ENCODE measurements around the gene ZBED1.
"Not testable (repeated sequence)": the region's sequence is repeated elsewhere in the genome, so short reads cannot be mapped to it uniquely, and the experiment has no call there.

The ZBED1 gene

GRCh38 chrX:2484256-2484655 is 16.5 kb downstream of the ZBED1 start:
- TF ChIP-seq, protein P1, sequence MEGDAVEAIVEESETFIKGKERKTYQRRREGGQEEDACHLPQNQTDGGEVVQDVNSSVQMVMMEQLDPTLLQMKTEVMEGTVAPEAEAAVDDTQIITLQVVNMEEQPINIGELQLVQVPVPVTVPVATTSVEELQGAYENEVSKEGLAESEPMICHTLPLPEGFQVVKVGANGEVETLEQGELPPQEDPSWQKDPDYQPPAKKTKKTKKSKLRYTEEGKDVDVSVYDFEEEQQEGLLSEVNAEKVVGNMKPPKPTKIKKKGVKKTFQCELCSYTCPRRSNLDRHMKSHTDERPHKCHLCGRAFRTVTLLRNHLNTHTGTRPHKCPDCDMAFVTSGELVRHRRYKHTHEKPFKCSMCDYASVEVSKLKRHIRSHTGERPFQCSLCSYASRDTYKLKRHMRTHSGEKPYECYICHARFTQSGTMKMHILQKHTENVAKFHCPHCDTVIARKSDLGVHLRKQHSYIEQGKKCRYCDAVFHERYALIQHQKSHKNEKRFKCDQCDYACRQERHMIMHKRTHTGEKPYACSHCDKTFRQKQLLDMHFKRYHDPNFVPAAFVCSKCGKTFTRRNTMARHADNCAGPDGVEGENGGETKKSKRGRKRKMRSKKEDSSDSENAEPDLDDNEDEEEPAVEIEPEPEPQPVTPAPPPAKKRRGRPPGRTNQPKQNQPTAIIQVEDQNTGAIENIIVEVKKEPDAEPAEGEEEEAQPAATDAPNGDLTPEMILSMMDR (IDR thresholded peaks at IDR 0.05; ENCODE audit: insufficient read depth, low read depth, low read length, missing control alignments), result no peak
- no peak for DNase-seq (ENCODE audit: low read depth)
- no peak overlapping the region for H3K4me3 ChIP-seq (ENCODE audit: low read depth, low read length)

DNA sequence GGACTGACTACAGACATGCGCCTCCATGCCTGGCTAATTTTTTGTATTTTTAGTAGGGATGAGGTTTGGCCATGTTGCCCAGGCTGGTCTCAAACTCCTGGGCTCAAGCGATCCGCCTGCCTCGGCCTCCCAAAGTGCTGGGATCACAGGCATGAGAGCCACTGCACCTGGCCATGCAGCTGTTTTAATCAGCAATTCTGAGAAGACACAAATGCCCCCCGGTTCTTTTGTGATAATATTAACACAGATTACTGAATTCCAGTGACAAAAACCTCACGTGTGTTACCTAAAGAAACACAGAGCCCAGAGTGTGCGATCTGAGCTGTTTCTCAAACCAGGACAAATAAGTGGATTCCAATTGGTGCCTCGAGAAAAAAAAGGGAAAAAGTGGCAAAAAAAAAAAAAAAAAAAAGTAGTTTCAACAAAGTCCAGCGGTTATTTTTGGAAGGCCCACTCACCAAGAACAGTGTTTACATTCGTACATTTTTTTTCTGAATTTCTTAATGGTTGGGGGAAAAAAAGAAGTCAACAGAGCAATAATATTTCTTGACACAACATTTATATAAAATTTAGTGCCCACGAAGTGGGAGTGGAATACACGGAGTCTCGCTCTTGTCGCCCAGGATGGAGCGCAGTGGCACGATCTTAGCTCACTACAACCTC is 17.2 kb downstream of the ZBED1 start:
- TF ChIP-seq, protein P1 (IDR thresholded peaks at IDR 0.05; ENCODE audit: insufficient read depth, low read depth, low read length, missing control alignments), result no peak
- H3K4me3 ChIP-seq (ENCODE audit: low read depth, low read length), result no peak overlapping the region
- DNase-seq (ENCODE audit: low read depth), result no peak

- H3K4me3 ChIP-seq (ENCODE audit: low read depth, low read length); DNase-seq (ENCODE audit: low read depth): not testable (repeated sequence)
Measured at GRCh38 chrX:2481597-2481996, 19.2 kb downstream of the ZBED1 start.

GRCh38 chrX:2479982-2480381 is 20.8 kb downstream of the ZBED1 start:
- not testable (repeated sequence) for DNase-seq (ENCODE audit: low read depth); H3K4me3 ChIP-seq (ENCODE audit: low read depth, low read length)

- H3K4me3 ChIP-seq (ENCODE audit: low read depth, low read length), result no peak overlapping the region
- DNase-seq (ENCODE audit: low read depth), result no peak
- TF ChIP-seq, protein P1 (IDR thresholded peaks at IDR 0.05; ENCODE audit: insufficient read depth, low read depth, low read length, missing control alignments), result no peak
Measured at GRCh38 chrX:2479420-2479780, 21.4 kb downstream of the ZBED1 start.

DNA sequence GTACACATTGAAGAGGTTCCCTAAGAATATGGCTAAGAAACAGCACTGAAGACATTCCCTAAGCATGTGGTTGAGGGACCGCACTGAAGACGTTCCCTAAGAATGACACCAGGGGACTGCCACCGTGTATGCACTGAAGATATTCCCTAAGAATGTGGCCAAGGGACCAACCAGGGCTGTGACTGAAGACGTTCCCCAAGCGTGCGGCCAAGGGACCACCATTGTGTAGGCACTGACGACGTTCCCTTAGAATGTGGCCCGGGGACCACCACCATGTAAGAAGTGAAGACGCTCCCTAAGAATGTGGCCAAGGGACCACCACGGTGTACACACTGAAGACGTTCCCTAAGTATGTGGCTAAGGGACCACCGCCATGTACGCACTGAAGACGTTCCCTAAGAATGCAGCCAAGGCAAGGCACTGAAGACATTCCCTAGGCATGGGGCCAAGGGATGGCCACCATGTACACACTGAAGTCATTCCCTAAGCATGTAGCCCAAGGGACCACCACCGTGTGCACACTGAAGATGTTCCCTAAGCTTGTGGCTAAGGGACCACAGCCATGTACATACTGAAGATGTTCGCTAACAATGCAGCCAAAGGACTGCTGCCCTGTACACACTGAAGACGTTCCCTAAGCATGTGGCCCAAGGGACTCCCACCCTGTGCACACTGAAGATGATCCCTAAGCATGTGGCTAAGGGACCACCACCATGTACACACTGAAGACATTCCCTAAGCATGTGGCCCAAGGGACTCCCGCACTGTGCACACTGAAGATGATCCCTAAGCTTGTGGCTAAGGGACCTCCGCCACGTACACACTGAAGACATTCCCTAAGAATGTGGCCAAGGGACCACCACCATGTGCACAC is 22.0 kb downstream of the ZBED1 start:
- no peak overlapping the region for H3K4me3 ChIP-seq (ENCODE audit: low read depth, low read length)
- TF ChIP-seq, protein P1 (IDR thresholded peaks at IDR 0.05; ENCODE audit: insufficient read depth, low read depth, low read length, missing control alignments), result no peak
- no peak for DNase-seq (ENCODE audit: low read depth)

- not testable (repeated sequence) for DNase-seq (ENCODE audit: low read depth); H3K4me3 ChIP-seq (ENCODE audit: low read depth, low read length)
Measured at GRCh38 chrX:2477313-2477712, 23.5 kb downstream of the ZBED1 start.

DNA sequence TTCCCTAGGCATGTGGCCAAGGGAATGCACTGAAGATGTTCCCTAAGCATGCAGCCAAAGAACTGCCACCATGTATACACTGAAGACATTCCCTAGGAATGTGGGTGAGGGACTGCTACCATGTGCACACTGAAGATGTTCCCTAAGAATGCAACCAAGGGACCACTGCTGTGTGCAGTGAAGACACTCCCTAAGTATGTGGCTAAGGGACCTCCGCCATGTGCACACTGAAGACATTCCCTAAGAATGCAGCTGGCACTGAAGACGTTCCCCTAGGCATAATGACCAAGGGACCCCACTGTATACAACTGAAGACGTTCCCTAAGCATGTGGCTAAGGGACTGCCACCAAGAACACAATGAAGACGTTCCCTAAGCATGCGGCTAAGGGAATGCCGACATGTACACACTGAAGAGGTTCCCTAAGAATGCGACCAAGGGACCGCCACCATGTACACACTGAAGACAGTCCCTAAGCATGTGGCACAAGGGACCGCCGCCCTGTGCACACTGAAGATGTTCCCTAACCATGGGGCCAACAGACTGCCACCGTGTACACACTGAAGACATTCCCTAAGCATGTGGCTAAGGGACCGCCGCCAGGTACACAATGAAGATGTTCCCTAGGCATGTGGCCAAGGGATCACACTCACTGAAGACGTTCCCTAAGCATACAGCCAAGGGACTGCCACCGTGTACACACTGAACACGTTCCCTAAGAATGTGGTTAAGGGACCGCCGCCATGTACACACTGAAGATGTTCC is 25.6 kb downstream of the ZBED1 start:
- TF ChIP-seq, protein P1 (IDR thresholded peaks at IDR 0.05; ENCODE audit: insufficient read depth, low read depth, low read length, missing control alignments), result no peak
- H3K4me3 ChIP-seq (ENCODE audit: low read depth, low read length), result no peak overlapping the region
- DNase-seq (ENCODE audit: low read depth), result no peak
